GM21526 (cell line): ENCODE data around the gene TPP1.

ENCODE experiments used
- ATAC-seq: cut with Tn5 transposase; IDR thresholded peaks from one replicate; pipeline ENCODE4 v1.9.1; 2021; ENCODE audit warnings: moderate library complexity; ENCODE audit not compliant: unreplicated experiment, low FRiP score

Gene TPP1

GRCh38 chr11:6647836-6648235, 28.6 kb upstream of the TPP1 start:
- no peak for ATAC-seq

- peak; percentile 86 for ATAC-seq
Observed at GRCh38 chr11:6646918-6647679, 27.9 kb upstream of the TPP1 start.

- ATAC-seq = no peak
Observed at GRCh38 chr11:6646576-6646917, 27.3 kb upstream of the TPP1 start.

GRCh38 chr11:6646071-6646470, 26.8 kb upstream of the TPP1 start:
- no peak for ATAC-seq

- no peak for ATAC-seq
Observed at GRCh38 chr11:6642957-6643356, 23.7 kb upstream of the TPP1 start.

- ATAC-seq = no peak
Observed at GRCh38 chr11:6640985-6641701, 21.9 kb upstream of the TPP1 start.

- ATAC-seq = no peak
Observed at GRCh38 chr11:6640036-6640984, 21.1 kb upstream of the TPP1 start.

- ATAC-seq = no peak
Observed at GRCh38 chr11:6638429-6638828, 19.2 kb upstream of the TPP1 start.

GRCh38 chr11:6637871-6638270, 18.6 kb upstream of the TPP1 start:
- no peak for ATAC-seq

GRCh38 chr11:6636480-6636879, 17.3 kb upstream of the TPP1 start:
- ATAC-seq = no peak

GRCh38 chr11:6635082-6635932, 16.1 kb upstream of the TPP1 start:
- ATAC-seq = no peak

- ATAC-seq = no peak
Observed at GRCh38 chr11:6634534-6634933, 15.3 kb upstream of the TPP1 start.

- no peak for ATAC-seq
Observed at GRCh38 chr11:6633422-6634408, 14.5 kb upstream of the TPP1 start.

GRCh38 chr11:6632116-6633073, 13.2 kb upstream of the TPP1 start:
- ATAC-seq = no peak

GRCh38 chr11:6631361-6631890, 12.2 kb upstream of the TPP1 start:
- ATAC-seq = no peak

- ATAC-seq = no peak
Observed at GRCh38 chr11:6630632-6631291, 11.5 kb upstream of the TPP1 start.
